Endothelial cell of umbilical vein (primary cell): ENCODE measurements around the gene FCN2. TPM values are rescaled to one million over a fixed set of nuclear protein-coding genes. Genes with fewer than 3 reads are reported as not detected.

ENCODE experiments used
- BruUV-seq: library from RNA; stranded (reverse); fragments of 400-500 nt; replicated peaks from 2 replicates; lab custom pipeline; 2021; lab: Mats Ljungman, UMichigan
- CTCF ChIA-PET: fragments of 300-600, 350-600 bp; sonication (Branson Sonifier 250); formaldehyde crosslinking; loops from one replicate; lab custom pipeline; 2021; ENCODE audit warnings: antibody characterized with exemption, inconsistent platforms; lab: Charles Lee
- POLR2A ChIA-PET: fragments of 300-600, 350-600 bp; sonication (Branson Sonifier 250); formaldehyde crosslinking; loops from one replicate; lab custom pipeline; 2021; ENCODE audit warnings: antibody characterized with exemption, inconsistent platforms; lab: Charles Lee
- DNase-seq: peaks from one replicate; pipeline ENCODE4 v3.0.0-alpha.2; 2011; ENCODE audit warnings: low read depth, low spot score
- FAIRE-seq: peaks from 2 replicates; lab custom pipeline; 2011; peaks lifted over from hg19 to GRCh38; lab: Jason Lieb, UNC
- H2AFZ ChIP-seq: 2 replicates; pipeline ENCODE4 v1.6.0; 2012; ENCODE audit warnings: low read depth, low read length, control low read depth, inconsistent platforms
- H3K27ac ChIP-seq: 2 replicates; pipeline ENCODE4 v1.5.1; 2011; ENCODE audit warnings: low read depth, mild to moderate bottlenecking, control low read depth, low read length, moderate library complexity; ENCODE audit not compliant: insufficient read depth
- H3K27me3 ChIP-seq, 2 experiments: 2 replicates each; pipeline versions ENCODE4 v1.6.0 to v1.6.1; 2011; ENCODE audit warnings: low read length in 2 of 2, mixed read lengths in 1 of 2; ENCODE audit not compliant: control insufficient read depth in 2 of 2, insufficient read depth in 2 of 2
- H3K36me3 ChIP-seq, 2 experiments: 2 replicates in 1 of 2; 3 replicates in 1 of 2; pipeline ENCODE4 v1.5.1; 2011; ENCODE audit warnings: low read length in 2 of 2, mild to moderate bottlenecking in 1 of 2, moderate library complexity in 1 of 2; ENCODE audit not compliant: control insufficient read depth in 2 of 2, insufficient read depth in 2 of 2; ENCODE audit errors: extremely low read depth in 1 of 2
- H3K4me1 ChIP-seq: 3 replicates; pipeline ENCODE4 v1.5.1; 2011; ENCODE audit warnings: mild to moderate bottlenecking, low read length; ENCODE audit not compliant: control insufficient read depth, insufficient read depth; ENCODE audit errors: extremely low read depth
- H3K4me2 ChIP-seq: 2 replicates; pipeline ENCODE4 v1.6.1; 2011; ENCODE audit warnings: low read length, control low read depth, mixed read lengths; ENCODE audit not compliant: insufficient read depth
- H3K4me3 ChIP-seq, 3 experiments: fragments of 200-600 bp in 1 of 3; sonication (generic), shearing (Covaris generic) in 1 of 3; replicated peaks in 1 of 3; 2 replicates each; pipeline ENCODE4 v1.5.1; 2011 to 2016; ENCODE audit warnings: control low read depth in 3 of 3, low read length in 3 of 3, mild to moderate bottlenecking in 2 of 3, inconsistent platforms in 1 of 3, low read depth in 1 of 3, moderate library complexity in 1 of 3; ENCODE audit not compliant: insufficient read depth in 1 of 3
- H3K79me2 ChIP-seq: 2 replicates; pipeline ENCODE4 v1.6.0; 2012; ENCODE audit warnings: low read length, inconsistent platforms; ENCODE audit not compliant: control insufficient read depth, insufficient read depth
- H3K9ac ChIP-seq: replicated peaks from 2 replicates; pipeline ENCODE3; 2011; ENCODE audit warnings: low read length, control low read depth; ENCODE audit not compliant: insufficient read depth; ENCODE audit errors: extremely low read depth
- H3K9me1 ChIP-seq: replicated peaks from 3 replicates; pipeline ENCODE4 v1.6.0; 2011; ENCODE audit warnings: mild to moderate bottlenecking, low read length; ENCODE audit not compliant: control insufficient read depth, insufficient read depth; ENCODE audit errors: extremely low read depth
- H3K9me3 ChIP-seq: replicated peaks from 2 replicates; pipeline ENCODE4 v1.5.1; 2012; ENCODE audit warnings: low read length, inconsistent platforms; ENCODE audit not compliant: control insufficient read depth, insufficient read depth
- H4K20me1 ChIP-seq: replicated peaks from 2 replicates; pipeline ENCODE3; 2011; ENCODE audit warnings: mild to moderate bottlenecking, low read length; ENCODE audit not compliant: control insufficient read depth, insufficient read depth; ENCODE audit errors: extremely low read depth
- EZH2 ChIP-seq: IDR thresholded peaks from 2 replicates; pipeline ENCODE4 v1.6.1; 2012; ENCODE audit warnings: borderline replicate concordance, low read depth, mild to moderate bottlenecking, moderate library complexity, low read length, inconsistent platforms; ENCODE audit not compliant: severe bottlenecking
- FOS ChIP-seq: IDR thresholded peaks from 2 replicates; pipeline ENCODE4 v1.6.1; 2011; ENCODE audit warnings: mild to moderate bottlenecking, low read length, moderate library complexity, borderline replicate concordance; ENCODE audit not compliant: insufficient read depth
- GATA2 ChIP-seq: IDR thresholded peaks from 2 replicates; pipeline ENCODE4 v1.7.0; 2011; ENCODE audit warnings: low read depth, mild to moderate bottlenecking, moderate library complexity, mixed read lengths, low read length; ENCODE audit not compliant: insufficient read length, insufficient read depth
- JUN ChIP-seq: IDR thresholded peaks from 2 replicates; pipeline ENCODE4 v1.6.1; 2011; ENCODE audit warnings: borderline replicate concordance, low read depth; ENCODE audit not compliant: insufficient read length, insufficient read depth
- MYC ChIP-seq: IDR thresholded peaks from one replicate; pipeline ENCODE4 v1.6.1; 2011; ENCODE audit warnings: mild to moderate bottlenecking, low read depth, low read length
- POLR2A ChIP-seq: IDR thresholded peaks from 2 replicates; pipeline ENCODE4 v1.6.1; 2012; ENCODE audit warnings: low read depth, mild to moderate bottlenecking, control low read depth, low read length
- POLR2AphosphoS5 ChIP-seq: IDR thresholded peaks from 2 replicates; pipeline ENCODE4 v1.6.1; 2012; ENCODE audit warnings: low read depth, mild to moderate bottlenecking, control low read depth, low read length, moderate library complexity; ENCODE audit not compliant: insufficient read depth
- dilution Hi-C: fragments of 300-500 bp; cut with MboI; formaldehyde crosslinking; loops from one replicate; pipeline ENCODE4 v1.15.0; 2019; ENCODE audit warnings: low sequenced_read_pairs; ENCODE audit not compliant: extremely low pct_ligation_motif_present
- intact Hi-C: fragments of 100-400 bp; cut with micrococcal nuclease; formaldehyde crosslinking; loops from one replicate; pipeline ENCODE4 v1.10.0; 2022
- polyA plus RNA-seq, 4 experiments: library from polyadenylated mRNA; depleted of rRNA in 3 of 4; stranded (reverse) in 3 of 4; unstranded in 1 of 4; fragments of >200 nt; gene quantifications; 2 replicates each; pipeline versions ENCODE4 v1.2.1 to v1.2.3, GENCODE V29; 2011 to 2012; ENCODE audit warnings: missing spikeins in 1 of 4
- total RNA-seq: library from RNA; stranded (reverse); gene quantifications from 2 replicates; pipeline ENCODE4 v1.2.3, GENCODE V29; 2021
- TF ChIP-seq, protein P1 (sequence below), 2 donors: IDR thresholded peaks; 1 replicate in 1 of 2; 2 replicates in 1 of 2; pipeline ENCODE4 v1.5.1; 2011; ENCODE audit warnings: low read length in 2 of 2, mild to moderate bottlenecking in 2 of 2, moderate library complexity in 2 of 2, control low read depth in 1 of 2, inconsistent platforms in 1 of 2, low read depth in 1 of 2; ENCODE audit not compliant: insufficient read depth in 1 of 2; ENCODE audit errors: extremely low read depth in 1 of 2
- TF ChIP-seq, protein P2 (sequence below): IDR thresholded peaks from 2 replicates; pipeline ENCODE4 v1.6.1; 2011; ENCODE audit not compliant: insufficient read depth, insufficient read length

FCN2 gene
- total and polyA plus RNA-seq, 2 donors (not counting 3 experiments of a cell fraction or from before 2014, with no cell fraction given) = not detected

DNA sequence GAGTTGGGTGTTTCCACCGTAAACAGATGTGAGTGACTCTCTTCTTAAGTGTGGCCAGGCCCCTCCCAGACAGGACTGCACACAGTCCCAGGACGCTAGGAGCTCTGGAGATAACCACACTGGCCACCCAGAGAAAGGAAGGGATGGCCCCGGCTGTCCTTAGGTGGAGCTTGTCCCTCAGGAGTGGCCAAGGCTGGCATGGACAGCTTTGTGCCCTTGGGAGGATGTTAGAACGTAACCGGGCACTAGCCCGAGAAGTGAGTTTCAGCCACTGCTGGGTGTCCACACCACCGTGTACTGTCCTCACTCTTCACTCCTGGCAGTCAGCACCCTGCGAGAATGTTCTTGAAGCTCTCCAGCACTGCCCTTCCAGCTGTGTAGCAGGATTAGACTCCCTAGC, 35.8 kb upstream of the FCN2 start:
- no peaks in the 10 kb centered on the region for H3K9me1 ChIP-seq
- no peaks in the 10 kb centered on the region for H3K27me3 ChIP-seq
- CTCF ChIA-PET = no interaction called here
- no peak overlapping the region for H2AFZ ChIP-seq
- no peaks in the 10 kb centered on the region for H3K79me2 ChIP-seq
- H4K20me1 ChIP-seq = no peaks in the 10 kb centered on the region
- TF ChIP-seq, protein P1, sequence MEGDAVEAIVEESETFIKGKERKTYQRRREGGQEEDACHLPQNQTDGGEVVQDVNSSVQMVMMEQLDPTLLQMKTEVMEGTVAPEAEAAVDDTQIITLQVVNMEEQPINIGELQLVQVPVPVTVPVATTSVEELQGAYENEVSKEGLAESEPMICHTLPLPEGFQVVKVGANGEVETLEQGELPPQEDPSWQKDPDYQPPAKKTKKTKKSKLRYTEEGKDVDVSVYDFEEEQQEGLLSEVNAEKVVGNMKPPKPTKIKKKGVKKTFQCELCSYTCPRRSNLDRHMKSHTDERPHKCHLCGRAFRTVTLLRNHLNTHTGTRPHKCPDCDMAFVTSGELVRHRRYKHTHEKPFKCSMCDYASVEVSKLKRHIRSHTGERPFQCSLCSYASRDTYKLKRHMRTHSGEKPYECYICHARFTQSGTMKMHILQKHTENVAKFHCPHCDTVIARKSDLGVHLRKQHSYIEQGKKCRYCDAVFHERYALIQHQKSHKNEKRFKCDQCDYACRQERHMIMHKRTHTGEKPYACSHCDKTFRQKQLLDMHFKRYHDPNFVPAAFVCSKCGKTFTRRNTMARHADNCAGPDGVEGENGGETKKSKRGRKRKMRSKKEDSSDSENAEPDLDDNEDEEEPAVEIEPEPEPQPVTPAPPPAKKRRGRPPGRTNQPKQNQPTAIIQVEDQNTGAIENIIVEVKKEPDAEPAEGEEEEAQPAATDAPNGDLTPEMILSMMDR (IDR thresholded peaks at IDR 0.05; ENCODE audit: extremely low read depth in 1 of 2, insufficient read depth in 1 of 2, low read depth in 1 of 2, low read length in 2 of 2) = no peak
- TF ChIP-seq POLR2A (no peak), POLR2AphosphoS5 (no peak), JUN (no peak), EZH2 (no peak), GATA2 (no peak), MYC (no peak), FOS (no peak)
- TF ChIP-seq, protein P2, sequence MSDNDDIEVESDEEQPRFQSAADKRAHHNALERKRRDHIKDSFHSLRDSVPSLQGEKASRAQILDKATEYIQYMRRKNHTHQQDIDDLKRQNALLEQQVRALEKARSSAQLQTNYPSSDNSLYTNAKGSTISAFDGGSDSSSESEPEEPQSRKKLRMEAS = no peak
- dilution Hi-C loops (no loop called here), intact Hi-C loops (no loop called here)
- no peaks in the 10 kb centered on the region for H3K4me1 ChIP-seq
- POLR2A ChIA-PET = no interaction called here
- no peaks in the 10 kb centered on the region for H3K9me3 ChIP-seq
- DNase-seq (no peak), FAIRE-seq (no peak)
- H3K27ac ChIP-seq = no peak overlapping the region
- peaks cover 0 to 9% of the 10 kb centered on the region in 2 experiments for H3K36me3 ChIP-seq
- H3K4me3 ChIP-seq = no peak overlapping the region
- no peak overlapping the region for H3K4me2 ChIP-seq
- H3K9ac ChIP-seq = no peak overlapping the region
- no TSS peak for BruUV-seq
